Stomach smooth muscle (tissue), 2 donors: Measurements from ENCODE around the gene ARMH1.
"Not testable (repeated sequence)": the region's sequence is repeated elsewhere in the genome, so short reads cannot be mapped to it uniquely, and the experiment has no call there.

ENCODE experiments used
- H3K27ac ChIP-seq: one replicate; pipeline ENCODE4 v1.7.0; 2013; ENCODE audit warnings: mild to moderate bottlenecking, low read length, inconsistent platforms
- H3K27me3 ChIP-seq, 2 donors: one replicate each; pipeline ENCODE4 v1.7.0; 2013; ENCODE audit warnings: low read length in 2 of 2; ENCODE audit not compliant: insufficient read depth in 2 of 2, control insufficient read depth in 1 of 2
- H3K36me3 ChIP-seq, 2 donors: one replicate each; pipeline ENCODE4 v1.7.0; 2013; ENCODE audit warnings: low read length in 2 of 2; ENCODE audit not compliant: control insufficient read depth in 2 of 2, insufficient read depth in 2 of 2
- H3K4me1 ChIP-seq: one replicate; pipeline ENCODE4 v1.7.0; 2013; ENCODE audit warnings: low read length; ENCODE audit not compliant: control insufficient read depth, insufficient read depth
- H3K4me3 ChIP-seq, 2 donors: one replicate each; pipeline ENCODE4 v1.7.0; 2013; ENCODE audit warnings: low read length in 2 of 2
- H3K9ac ChIP-seq, 2 donors: one replicate each; pipeline ENCODE4 v1.7.0; 2013; ENCODE audit warnings: low read length in 2 of 2, mild to moderate bottlenecking in 1 of 2
- H3K9me3 ChIP-seq, 2 donors: one replicate each; pipeline ENCODE4 v1.7.0; 2013; ENCODE audit warnings: low read length in 2 of 2; ENCODE audit not compliant: control insufficient read depth in 2 of 2
- donor health status: healthy.
- donor health status: Pancreatic carcinoma.

ARMH1 gene

DNA sequence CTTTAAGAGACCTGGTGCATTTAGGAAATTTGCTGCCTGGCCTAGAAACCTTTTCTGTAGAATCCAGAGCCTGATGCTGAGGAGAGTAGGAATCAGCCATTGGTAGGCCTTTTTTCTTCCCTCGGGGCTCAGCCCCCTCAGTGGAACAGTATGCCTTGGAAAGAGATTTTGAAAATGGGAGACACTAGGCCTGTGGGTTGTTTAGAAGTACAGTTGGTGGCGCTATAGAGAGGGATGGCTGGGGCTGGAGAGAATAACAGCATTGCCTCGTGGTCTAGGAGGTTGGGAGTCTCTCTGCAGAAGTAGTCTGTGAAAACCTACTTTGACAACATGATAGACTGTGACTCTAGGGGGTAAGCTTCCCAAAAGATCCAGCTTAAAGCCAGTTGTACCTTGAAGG, 73.4 kb downstream of the ARMH1 start:
- Histone ChIP-seq H3K36me3 (no peaks in the 10 kb centered on the region), H3K27ac (no peak overlapping the region), H3K4me3 (no peak overlapping the region), H3K27me3 (no peaks in the 10 kb centered on the region), H3K4me1 (no peaks in the 10 kb centered on the region), H3K9me3 (no peaks in the 10 kb centered on the region), H3K9ac (no peak overlapping the region)

GRCh38 chr1:44757420-44757819, 82.9 kb downstream of the ARMH1 start:
- H3K4me3 ChIP-seq = no peak overlapping the region
- no peaks in the 10 kb centered on the region for H3K9me3 ChIP-seq
- no peaks in the 10 kb centered on the region for H3K36me3 ChIP-seq
- no peaks in the 10 kb centered on the region for H3K4me1 ChIP-seq
- no peak overlapping the region for H3K27ac ChIP-seq
- H3K27me3 ChIP-seq = no peaks in the 10 kb centered on the region
- no peak overlapping the region for H3K9ac ChIP-seq

DNA sequence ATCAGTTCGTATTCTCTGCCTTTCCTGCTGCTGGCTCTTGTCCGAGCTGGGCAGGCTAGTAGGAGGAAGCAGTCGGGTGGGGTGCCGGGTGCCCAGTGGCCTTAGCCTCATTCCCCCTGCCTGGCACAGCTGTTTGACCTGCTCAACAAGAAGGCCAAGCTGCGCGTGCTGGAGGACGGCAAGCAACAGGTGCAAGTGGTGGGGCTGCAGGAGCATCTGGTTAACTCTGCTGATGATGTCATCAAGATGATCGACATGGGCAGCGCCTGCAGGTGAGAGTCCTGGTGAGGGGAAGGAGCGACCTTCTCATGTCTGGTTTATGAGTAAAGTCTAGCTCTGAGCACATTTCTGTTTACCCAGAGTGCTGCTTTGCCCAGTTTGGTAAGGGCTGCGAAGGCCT, 84.6 kb downstream of the ARMH1 start:
- H3K36me3 ChIP-seq = no peaks in the 10 kb centered on the region

GRCh38 chr1:44760876-44761275, 86.4 kb downstream of the ARMH1 start:
- Histone ChIP-seq H3K9ac (no peak overlapping the region), H3K27me3 (no peaks in the 10 kb centered on the region), H3K4me3 (no peak overlapping the region), H3K36me3 (no peaks in the 10 kb centered on the region), H3K9me3 (no peaks in the 10 kb centered on the region), H3K4me1 (no peaks in the 10 kb centered on the region), H3K27ac (no peak overlapping the region)

More for the DNA sequence above, 84.6 kb downstream of the ARMH1 start:
- H3K9ac ChIP-seq = no peak overlapping the region
- H3K27me3 ChIP-seq = no peaks in the 10 kb centered on the region
- H3K4me1 ChIP-seq = no peaks in the 10 kb centered on the region
- H3K9me3 ChIP-seq = no peaks in the 10 kb centered on the region
- no peak overlapping the region for H3K4me3 ChIP-seq
- no peak overlapping the region for H3K27ac ChIP-seq

DNA sequence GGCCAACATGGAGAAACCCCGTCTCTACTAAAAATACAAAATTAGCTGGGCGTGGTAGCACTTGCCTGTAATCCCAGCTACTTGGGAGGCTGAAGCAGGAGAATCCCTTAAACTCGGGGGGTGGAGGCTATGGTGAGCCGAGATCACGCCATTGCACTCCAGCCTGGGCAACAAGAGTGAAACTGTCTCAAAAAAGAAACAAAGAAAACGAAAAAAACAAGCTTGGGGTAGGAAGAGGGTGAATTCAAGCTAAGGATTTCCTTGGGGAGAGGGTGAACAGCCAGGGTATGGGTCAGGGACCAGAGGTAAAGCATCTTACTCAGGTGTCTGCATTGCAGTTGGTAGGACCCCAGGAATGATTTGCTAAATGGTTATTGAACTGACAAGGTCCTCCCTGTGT, 91.9 kb downstream of the ARMH1 start:
- not testable (repeated sequence) for H3K4me3 ChIP-seq, H3K9me3 ChIP-seq, H3K36me3 ChIP-seq, H3K27me3 ChIP-seq, H3K27ac ChIP-seq, H3K9ac ChIP-seq, H3K4me1 ChIP-seq
